AG10803 (cell line): Measurements from ENCODE around the gene NID1.
A peak's percentile ranks its signal among the peaks of the same experiment; 100 is the strongest.

ENCODE experiments used
- DNase-seq: peaks from one replicate; pipeline ENCODE4 v3.0.0; 2010; ENCODE audit warnings: low read depth
- H3K4me3 ChIP-seq: 2 replicates; pipeline ENCODE4 v1.5.1; 2011; ENCODE audit warnings: mild to moderate bottlenecking, low read length, control low read depth
- CTCF ChIP-seq: conservative IDR thresholded peaks from 2 replicates; pipeline ENCODE4 v1.5.1; 2011; ENCODE audit warnings: mild to moderate bottlenecking, low read length, control low read depth, inconsistent platforms

NID1 gene

GRCh38 chr1:236063919-236064673 is 794 bp downstream of the NID1 start:
- H3K4me3 ChIP-seq = peak overlapping the region; percentile 79
- peak; percentile 82 for DNase-seq
- TF ChIP-seq CTCF = no peak

GRCh38 chr1:236063551-236063918 is 1.4 kb downstream of the NID1 start:
- no peak for DNase-seq
- TF ChIP-seq CTCF = no peak
- peak overlapping the region; percentile 79 for H3K4me3 ChIP-seq

- H3K4me3 ChIP-seq = no peak overlapping the region
- no peak for DNase-seq
- TF ChIP-seq CTCF = no peak
Observed at GRCh38 chr1:236060286-236060685, 4.6 kb downstream of the NID1 start.

- H3K4me3 ChIP-seq = peak overlapping the region; percentile 2; the same call in 1 of the 2 replicates
- DNase-seq = no peak
- TF ChIP-seq CTCF = no peak
Observed at GRCh38 chr1:236059011-236059410, 5.9 kb downstream of the NID1 start.

- H3K4me3 ChIP-seq = peak overlapping the region; percentile 7
- no peak for TF ChIP-seq CTCF
- peak; percentile 68 for DNase-seq
Observed at GRCh38 chr1:236058141-236058934, 6.6 kb downstream of the NID1 start.

- no peak for DNase-seq
- TF ChIP-seq CTCF = no peak
Observed at GRCh38 chr1:236057546-236057945, 7.3 kb downstream of the NID1 start.

More at GRCh38 chr1:236057546-236057945, 7.3 kb downstream of the NID1 start:
- no peak overlapping the region for H3K4me3 ChIP-seq
